Measurements from ENCODE around the gene NCMAP.

The NCMAP gene

GRCh38 chr1:24606296-24606605 lies 50.4 kb downstream of the NCMAP start:
- H3K36me3 ChIP-seq (ENCODE audit: control insufficient read depth in 5 of 5, insufficient read depth in 5 of 5, low read length in 5 of 5): no peaks in the 10 kb centered on the region
- no peaks in the 10 kb centered on the region for H3K4me1 ChIP-seq (ENCODE audit: control insufficient read depth in 5 of 5, insufficient read depth in 5 of 5, low read length in 5 of 5)
- H3K27me3 ChIP-seq (ENCODE audit: control insufficient read depth in 5 of 5, insufficient read depth in 4 of 5, low read length in 5 of 5): no peaks in the 10 kb centered on the region
- H3K4me3 ChIP-seq (ENCODE audit: low read depth in 1 of 5, low read length in 5 of 5): no peak overlapping the region
- H3K27ac ChIP-seq (ENCODE audit: low read depth, low read length): no peak overlapping the region
- H3K9me3 ChIP-seq (ENCODE audit: control insufficient read depth in 5 of 5, low read length in 5 of 5): no peaks in the 10 kb centered on the region
- H3K9ac ChIP-seq (ENCODE audit: low read length in 5 of 5): no peak overlapping the region

GRCh38 chr1:24606621-24607020 lies 50.7 kb downstream of the NCMAP start:
- Histone ChIP-seq H3K9me3 (ENCODE audit: control insufficient read depth in 5 of 5, low read length in 5 of 5) (no peaks in the 10 kb centered on the region), H3K27me3 (ENCODE audit: control insufficient read depth in 5 of 5, insufficient read depth in 4 of 5, low read length in 5 of 5) (no peaks in the 10 kb centered on the region), H3K36me3 (ENCODE audit: control insufficient read depth in 5 of 5, insufficient read depth in 5 of 5, low read length in 5 of 5) (no peaks in the 10 kb centered on the region), H3K4me1 (ENCODE audit: control insufficient read depth in 5 of 5, insufficient read depth in 5 of 5, low read length in 5 of 5) (no peaks in the 10 kb centered on the region), H3K4me3 (ENCODE audit: low read depth in 1 of 5, low read length in 5 of 5) (no peak overlapping the region), H3K27ac (ENCODE audit: low read depth, low read length) (no peak overlapping the region), H3K9ac (ENCODE audit: low read length in 5 of 5) (no peak overlapping the region)

GRCh38 chr1:24609949-24610517 lies 54.1 kb downstream of the NCMAP start:
- H3K9me3 ChIP-seq (ENCODE audit: control insufficient read depth in 5 of 5, low read length in 5 of 5): no peaks in the 10 kb centered on the region
- no peak overlapping the region for H3K4me3 ChIP-seq (ENCODE audit: low read depth in 1 of 5, low read length in 5 of 5)
- H3K4me1 ChIP-seq (ENCODE audit: control insufficient read depth in 5 of 5, insufficient read depth in 5 of 5, low read length in 5 of 5): no peaks in the 10 kb centered on the region
- H3K27ac ChIP-seq (ENCODE audit: low read depth, low read length): no peak overlapping the region
- H3K9ac ChIP-seq (ENCODE audit: low read length in 5 of 5): no peak overlapping the region
- no peaks in the 10 kb centered on the region for H3K27me3 ChIP-seq (ENCODE audit: control insufficient read depth in 5 of 5, insufficient read depth in 4 of 5, low read length in 5 of 5)
- no peaks in the 10 kb centered on the region for H3K36me3 ChIP-seq (ENCODE audit: control insufficient read depth in 5 of 5, insufficient read depth in 5 of 5, low read length in 5 of 5)

- Histone ChIP-seq H3K4me3 (ENCODE audit: low read depth in 1 of 5, low read length in 5 of 5) (no peak overlapping the region), H3K36me3 (ENCODE audit: control insufficient read depth in 5 of 5, insufficient read depth in 5 of 5, low read length in 5 of 5) (no peaks in the 10 kb centered on the region), H3K27ac (ENCODE audit: low read depth, low read length) (no peak overlapping the region), H3K9me3 (ENCODE audit: control insufficient read depth in 5 of 5, low read length in 5 of 5) (no peaks in the 10 kb centered on the region), H3K27me3 (ENCODE audit: control insufficient read depth in 5 of 5, insufficient read depth in 4 of 5, low read length in 5 of 5) (no peaks in the 10 kb centered on the region), H3K4me1 (ENCODE audit: control insufficient read depth in 5 of 5, insufficient read depth in 5 of 5, low read length in 5 of 5) (peaks cover 0 to 24% (median 12%) of the 10 kb centered on the region in 5 donors), H3K9ac (ENCODE audit: low read length in 5 of 5) (no peak overlapping the region)
These were observed 63.5 kb downstream of the NCMAP start for GRCh38 chr1:24619376-24619775.

- H3K27me3 ChIP-seq (ENCODE audit: control insufficient read depth in 5 of 5, insufficient read depth in 4 of 5, low read length in 5 of 5): no peaks in the 10 kb centered on the region
- no peaks in the 10 kb centered on the region for H3K9me3 ChIP-seq (ENCODE audit: control insufficient read depth in 5 of 5, low read length in 5 of 5)
- H3K36me3 ChIP-seq (ENCODE audit: control insufficient read depth in 5 of 5, insufficient read depth in 5 of 5, low read length in 5 of 5): no peaks in the 10 kb centered on the region
- H3K9ac ChIP-seq (ENCODE audit: low read length in 5 of 5): no peak overlapping the region
- no peak overlapping the region for H3K4me3 ChIP-seq (ENCODE audit: low read depth in 1 of 5, low read length in 5 of 5)
- H3K4me1 ChIP-seq (ENCODE audit: control insufficient read depth in 5 of 5, insufficient read depth in 5 of 5, low read length in 5 of 5): peaks cover 0 to 26% (median 12%) of the 10 kb centered on the region in 5 donors
- no peak overlapping the region for H3K27ac ChIP-seq (ENCODE audit: low read depth, low read length)
These were observed 64.8 kb downstream of the NCMAP start for GRCh38 chr1:24620678-24621077.

- Histone ChIP-seq H3K9me3 (ENCODE audit: control insufficient read depth in 5 of 5, low read length in 5 of 5) (no peaks in the 10 kb centered on the region), H3K27me3 (ENCODE audit: control insufficient read depth in 5 of 5, insufficient read depth in 4 of 5, low read length in 5 of 5) (no peaks in the 10 kb centered on the region), H3K27ac (ENCODE audit: low read depth, low read length) (no peak overlapping the region), H3K36me3 (ENCODE audit: control insufficient read depth in 5 of 5, insufficient read depth in 5 of 5, low read length in 5 of 5) (no peaks in the 10 kb centered on the region), H3K4me1 (ENCODE audit: control insufficient read depth in 5 of 5, insufficient read depth in 5 of 5, low read length in 5 of 5) (peaks cover 0 to 26% (median 12%) of the 10 kb centered on the region in 5 donors), H3K4me3 (ENCODE audit: low read depth in 1 of 5, low read length in 5 of 5) (no peak overlapping the region), H3K9ac (ENCODE audit: low read length in 5 of 5) (no peak overlapping the region)
These were observed 65.2 kb downstream of the NCMAP start for GRCh38 chr1:24621121-24621520.

DNA sequence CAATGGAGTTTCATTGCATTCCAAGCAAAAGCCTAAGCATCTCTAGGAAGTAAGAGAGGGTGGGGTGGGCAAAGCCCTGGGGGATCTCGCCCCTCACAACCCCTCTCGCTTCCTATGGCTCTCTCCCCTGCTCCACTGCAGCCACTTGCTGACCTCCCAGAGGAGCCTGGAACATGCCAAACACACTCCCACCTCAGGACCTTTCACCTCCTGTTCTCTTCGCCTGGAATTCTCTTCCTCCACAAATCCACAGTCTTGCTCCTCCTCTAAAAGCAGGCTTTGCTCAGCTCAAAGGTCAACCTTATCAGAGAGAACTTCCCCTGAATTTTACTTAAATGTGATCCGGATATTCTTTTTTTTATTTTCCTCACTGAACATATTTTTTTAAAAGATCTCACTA lies 66.3 kb downstream of the NCMAP start:
- no peaks in the 10 kb centered on the region for H3K9me3 ChIP-seq (ENCODE audit: control insufficient read depth in 5 of 5, low read length in 5 of 5)
- H3K36me3 ChIP-seq (ENCODE audit: control insufficient read depth in 5 of 5, insufficient read depth in 5 of 5, low read length in 5 of 5): no peaks in the 10 kb centered on the region
- no peak overlapping the region for H3K9ac ChIP-seq (ENCODE audit: low read length in 5 of 5)
- H3K27me3 ChIP-seq (ENCODE audit: control insufficient read depth in 5 of 5, insufficient read depth in 4 of 5, low read length in 5 of 5): no peaks in the 10 kb centered on the region
- peaks cover 0 to 26% (median 12%) of the 10 kb centered on the region in 5 donors for H3K4me1 ChIP-seq (ENCODE audit: control insufficient read depth in 5 of 5, insufficient read depth in 5 of 5, low read length in 5 of 5)
- peak overlapping the region in 1 of 5 donors; percentile 44 for H3K4me3 ChIP-seq (ENCODE audit: low read depth in 1 of 5, low read length in 5 of 5)
- H3K27ac ChIP-seq (ENCODE audit: low read depth, low read length): peak overlapping the region; percentile 62

GRCh38 chr1:24632832-24633175 lies 76.9 kb downstream of the NCMAP start:
- Histone ChIP-seq H3K4me3 (ENCODE audit: low read depth in 1 of 5, low read length in 5 of 5) (no peak overlapping the region), H3K9me3 (ENCODE audit: control insufficient read depth in 5 of 5, low read length in 5 of 5) (no peaks in the 10 kb centered on the region), H3K27ac (ENCODE audit: low read depth, low read length) (no peak overlapping the region), H3K4me1 (ENCODE audit: control insufficient read depth in 5 of 5, insufficient read depth in 5 of 5, low read length in 5 of 5) (peaks cover 0 to 6% (median 0%) of the 10 kb centered on the region in 5 donors), H3K9ac (ENCODE audit: low read length in 5 of 5) (no peak overlapping the region), H3K36me3 (ENCODE audit: control insufficient read depth in 5 of 5, insufficient read depth in 5 of 5, low read length in 5 of 5) (no peaks in the 10 kb centered on the region), H3K27me3 (ENCODE audit: control insufficient read depth in 5 of 5, insufficient read depth in 4 of 5, low read length in 5 of 5) (no peaks in the 10 kb centered on the region)

- no peak overlapping the region for H3K27ac ChIP-seq (ENCODE audit: low read depth, low read length)
- H3K9ac ChIP-seq (ENCODE audit: low read length in 5 of 5): no peak overlapping the region
- H3K36me3 ChIP-seq (ENCODE audit: control insufficient read depth in 5 of 5, insufficient read depth in 5 of 5, low read length in 5 of 5): no peaks in the 10 kb centered on the region
- no peaks in the 10 kb centered on the region for H3K27me3 ChIP-seq (ENCODE audit: control insufficient read depth in 5 of 5, insufficient read depth in 4 of 5, low read length in 5 of 5)
- H3K4me3 ChIP-seq (ENCODE audit: low read depth in 1 of 5, low read length in 5 of 5): no peak overlapping the region
- peaks cover 0 to 6% (median 0%) of the 10 kb centered on the region in 5 donors for H3K4me1 ChIP-seq (ENCODE audit: control insufficient read depth in 5 of 5, insufficient read depth in 5 of 5, low read length in 5 of 5)
- H3K9me3 ChIP-seq (ENCODE audit: control insufficient read depth in 5 of 5, low read length in 5 of 5): no peaks in the 10 kb centered on the region
These were observed 79.4 kb downstream of the NCMAP start for GRCh38 chr1:24635195-24635843.

DNA sequence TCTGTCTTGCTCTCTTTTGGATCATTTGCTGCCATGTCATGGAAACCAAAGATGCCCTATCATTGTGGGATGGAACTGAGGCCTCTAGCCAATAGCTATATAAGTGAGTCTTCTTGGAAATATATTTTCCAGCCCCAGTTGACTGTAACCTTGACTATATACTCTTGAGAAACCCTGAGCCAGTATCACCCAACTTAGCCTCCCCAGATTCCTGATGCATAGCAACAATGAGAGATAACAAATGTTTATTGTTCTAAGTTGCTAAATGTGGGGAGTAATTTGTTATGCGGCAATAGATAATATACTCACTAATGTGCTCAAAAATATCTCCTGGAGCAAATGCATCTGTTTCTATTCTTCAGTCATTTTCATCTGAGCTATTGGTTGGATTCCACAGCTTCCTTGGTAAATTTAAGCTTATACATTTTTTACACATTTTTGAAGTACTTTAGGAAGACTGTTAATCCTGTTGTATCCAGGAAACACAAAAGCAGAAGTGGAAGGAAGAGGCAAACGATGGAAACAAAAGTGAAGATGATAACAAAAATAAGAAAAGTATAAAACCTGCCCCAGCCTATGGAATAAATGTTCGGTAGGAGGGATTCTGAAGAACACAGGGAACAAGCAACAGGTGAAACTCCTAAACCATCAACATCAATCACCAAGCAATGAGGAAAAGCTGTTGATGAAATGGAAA lies 80.9 kb downstream of the NCMAP start:
- Histone ChIP-seq H3K4me1 (ENCODE audit: control insufficient read depth in 5 of 5, insufficient read depth in 5 of 5, low read length in 5 of 5) (peaks cover 3 to 12% (median 6%) of the 10 kb centered on the region in 5 donors), H3K27me3 (ENCODE audit: control insufficient read depth in 5 of 5, insufficient read depth in 4 of 5, low read length in 5 of 5) (no peaks in the 10 kb centered on the region), H3K9me3 (ENCODE audit: control insufficient read depth in 5 of 5, low read length in 5 of 5) (no peaks in the 10 kb centered on the region), H3K4me3 (ENCODE audit: low read depth in 1 of 5, low read length in 5 of 5) (no peak overlapping the region), H3K9ac (ENCODE audit: low read length in 5 of 5) (no peak overlapping the region), H3K27ac (ENCODE audit: low read depth, low read length) (no peak overlapping the region), H3K36me3 (ENCODE audit: control insufficient read depth in 5 of 5, insufficient read depth in 5 of 5, low read length in 5 of 5) (no peaks in the 10 kb centered on the region)

Measured in subcutaneous abdominal adipose tissue (tissue), 5 donors.